IPS-15b (cell line): ENCODE measurements around the gene FCRL6.

ENCODE experiments used
- H3K27me3 ChIP-seq: one replicate; pipeline ENCODE4 v1.6.1; 2013; ENCODE audit warnings: low read length; ENCODE audit not compliant: control insufficient read depth, insufficient read depth
- H3K36me3 ChIP-seq: one replicate; pipeline ENCODE4 v1.6.1; 2013; ENCODE audit warnings: low read length; ENCODE audit not compliant: control insufficient read depth, insufficient read depth
- H3K4me1 ChIP-seq: one replicate; pipeline ENCODE4 v1.6.1; 2013; ENCODE audit warnings: mild to moderate bottlenecking, low read length; ENCODE audit not compliant: control insufficient read depth, insufficient read depth
- H3K4me3 ChIP-seq: one replicate; pipeline ENCODE4 v1.5.1; 2013; ENCODE audit warnings: low read depth, low read length
- H3K9ac ChIP-seq: one replicate; pipeline ENCODE4 v1.6.1; 2013; ENCODE audit warnings: low read depth, mild to moderate bottlenecking, low read length
- H3K9me3 ChIP-seq: one replicate; pipeline ENCODE4 v1.6.1; 2013; ENCODE audit warnings: mild to moderate bottlenecking, low read length; ENCODE audit not compliant: control insufficient read depth, insufficient read depth

Gene FCRL6

DNA sequence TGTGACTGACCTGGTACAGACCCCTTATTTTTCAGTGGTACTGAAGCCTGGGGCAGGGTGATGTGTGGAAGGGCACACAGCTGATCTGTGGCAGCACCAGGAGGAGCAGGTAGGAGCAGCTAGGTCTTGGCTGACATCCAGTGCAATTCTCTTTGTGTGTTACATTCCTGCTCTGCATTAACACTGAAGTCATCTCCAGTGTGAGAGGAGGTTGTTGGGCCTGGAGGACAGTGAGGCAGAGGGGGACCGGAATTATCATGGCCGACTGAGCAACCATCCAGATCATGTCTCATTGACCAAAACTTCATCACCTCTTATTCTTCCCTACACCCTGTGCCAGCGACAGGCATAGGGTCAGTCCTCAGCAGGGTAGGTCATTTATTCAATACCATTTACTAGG, 26.0 kb downstream of the FCRL6 start:
- Histone ChIP-seq H3K9me3 (no peaks in the 10 kb centered on the region), H3K9ac (no peak overlapping the region), H3K4me1 (no peaks in the 10 kb centered on the region), H3K36me3 (no peaks in the 10 kb centered on the region), H3K4me3 (no peak overlapping the region), H3K27me3 (peaks cover 4% of the 10 kb centered on the region)

DNA sequence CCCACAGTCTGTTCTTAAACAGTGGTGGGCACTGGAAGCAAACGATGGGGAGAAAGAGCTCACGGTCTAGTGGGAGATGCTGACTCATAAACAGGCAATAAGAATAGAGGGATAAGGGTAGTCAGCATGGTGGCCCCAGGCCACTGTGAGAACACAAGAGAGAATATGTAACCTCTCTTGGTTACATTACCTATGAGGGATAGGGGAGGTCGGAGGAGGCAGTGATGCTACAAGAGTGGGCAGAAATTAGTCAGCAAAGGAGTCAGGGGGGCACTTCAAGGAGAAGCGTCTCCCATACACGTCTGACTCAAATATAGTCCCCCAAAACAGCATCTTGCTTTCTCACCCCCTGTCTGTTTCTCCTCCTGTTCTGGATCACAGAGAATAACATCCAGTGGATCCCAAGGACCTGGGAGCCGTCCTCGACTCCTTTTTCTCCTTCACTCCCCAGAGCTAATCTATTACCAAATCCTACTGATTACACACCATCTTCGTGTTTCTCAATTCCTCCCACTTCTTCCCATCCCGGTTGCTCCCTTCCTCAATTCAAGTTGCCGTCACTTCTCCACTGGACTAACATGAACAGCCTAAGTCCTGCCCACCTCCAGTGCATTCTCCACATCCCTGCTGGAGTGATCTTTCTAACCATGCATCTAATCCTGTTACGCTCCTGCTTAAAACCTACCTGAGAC, 26.6 kb downstream of the FCRL6 start:
- Histone ChIP-seq H3K4me1 (no peaks in the 10 kb centered on the region), H3K9me3 (no peaks in the 10 kb centered on the region), H3K36me3 (no peaks in the 10 kb centered on the region), H3K27me3 (peaks cover 4% of the 10 kb centered on the region), H3K4me3 (no peak overlapping the region), H3K9ac (no peak overlapping the region)

DNA sequence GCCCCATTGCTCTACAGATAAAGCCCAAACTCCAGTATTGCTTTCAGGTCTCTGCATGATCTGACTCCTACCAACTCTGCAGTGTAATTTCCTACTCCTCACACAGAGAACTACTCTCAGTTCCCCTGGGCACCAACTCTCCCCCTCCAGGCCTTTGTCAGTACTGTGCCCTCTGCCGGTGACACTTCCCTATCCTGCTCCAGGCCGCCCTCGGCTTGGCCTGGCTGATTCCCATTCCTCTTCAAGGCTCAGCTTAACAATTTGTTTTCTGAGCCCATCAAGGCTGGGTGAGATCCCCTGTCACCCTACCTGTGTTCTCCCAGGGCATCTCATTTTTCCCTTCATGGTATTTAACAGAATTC, 27.1 kb downstream of the FCRL6 start:
- Histone ChIP-seq H3K4me3 (no peak overlapping the region), H3K27me3 (peaks cover 4% of the 10 kb centered on the region), H3K9me3 (no peaks in the 10 kb centered on the region), H3K4me1 (no peaks in the 10 kb centered on the region), H3K9ac (no peak overlapping the region), H3K36me3 (no peaks in the 10 kb centered on the region)

GRCh38 chr1:159829822-159830465, 27.8 kb downstream of the FCRL6 start:
- H3K27me3 ChIP-seq = peaks cover 4% of the 10 kb centered on the region

GRCh38 chr1:159830722-159831121, 28.6 kb downstream of the FCRL6 start:
- Histone ChIP-seq H3K9ac (no peak overlapping the region), H3K27me3 (peaks cover 3% of the 10 kb centered on the region)

More at GRCh38 chr1:159829822-159830465, 27.8 kb downstream of the FCRL6 start:
- H3K4me1 ChIP-seq = no peaks in the 10 kb centered on the region
- H3K9ac ChIP-seq = no peak overlapping the region
- no peak overlapping the region for H3K4me3 ChIP-seq
- no peaks in the 10 kb centered on the region for H3K9me3 ChIP-seq
- H3K36me3 ChIP-seq = no peaks in the 10 kb centered on the region

GRCh38 chr1:159831412-159832141, 29.4 kb downstream of the FCRL6 start:
- H3K36me3 ChIP-seq = no peaks in the 10 kb centered on the region
- no peak overlapping the region for H3K4me3 ChIP-seq
- H3K4me1 ChIP-seq = no peaks in the 10 kb centered on the region
- no peak overlapping the region for H3K9ac ChIP-seq
- no peaks in the 10 kb centered on the region for H3K9me3 ChIP-seq
- peaks cover 2% of the 10 kb centered on the region for H3K27me3 ChIP-seq

More at GRCh38 chr1:159830722-159831121, 28.6 kb downstream of the FCRL6 start:
- H3K9me3 ChIP-seq = no peaks in the 10 kb centered on the region
- no peak overlapping the region for H3K4me3 ChIP-seq
- H3K4me1 ChIP-seq = no peaks in the 10 kb centered on the region
- no peaks in the 10 kb centered on the region for H3K36me3 ChIP-seq

GRCh38 chr1:159832309-159832708, 30.1 kb downstream of the FCRL6 start:
- H3K9me3 ChIP-seq = no peaks in the 10 kb centered on the region
- peaks cover 2% of the 10 kb centered on the region for H3K27me3 ChIP-seq
- H3K4me3 ChIP-seq = no peak overlapping the region
- H3K9ac ChIP-seq = no peak overlapping the region
- no peaks in the 10 kb centered on the region for H3K4me1 ChIP-seq
- no peaks in the 10 kb centered on the region for H3K36me3 ChIP-seq

DNA sequence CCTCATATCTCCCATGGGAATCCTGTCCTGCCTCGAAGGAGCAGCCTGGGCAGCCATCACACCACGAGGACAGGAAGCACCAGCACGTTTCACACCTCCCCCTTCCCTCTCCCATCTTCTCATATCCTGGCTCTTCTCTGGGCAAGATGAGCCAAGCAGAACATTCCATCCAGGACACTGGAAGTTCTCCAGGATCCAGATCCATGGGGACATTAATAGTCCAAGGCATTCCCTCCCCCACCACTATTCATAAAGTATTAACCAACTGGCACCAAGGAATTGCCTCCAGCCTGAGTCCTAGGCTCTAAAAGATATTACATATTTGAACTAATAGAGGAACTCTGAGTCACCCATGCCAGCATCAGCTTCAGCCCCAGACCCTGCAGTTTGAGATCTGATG, 33.2 kb downstream of the FCRL6 start:
- H3K36me3 ChIP-seq = no peaks in the 10 kb centered on the region
- H3K4me1 ChIP-seq = no peaks in the 10 kb centered on the region
- no peak overlapping the region for H3K9ac ChIP-seq
- peaks cover 2% of the 10 kb centered on the region for H3K27me3 ChIP-seq
- H3K9me3 ChIP-seq = no peaks in the 10 kb centered on the region
- H3K4me3 ChIP-seq = no peak overlapping the region

DNA sequence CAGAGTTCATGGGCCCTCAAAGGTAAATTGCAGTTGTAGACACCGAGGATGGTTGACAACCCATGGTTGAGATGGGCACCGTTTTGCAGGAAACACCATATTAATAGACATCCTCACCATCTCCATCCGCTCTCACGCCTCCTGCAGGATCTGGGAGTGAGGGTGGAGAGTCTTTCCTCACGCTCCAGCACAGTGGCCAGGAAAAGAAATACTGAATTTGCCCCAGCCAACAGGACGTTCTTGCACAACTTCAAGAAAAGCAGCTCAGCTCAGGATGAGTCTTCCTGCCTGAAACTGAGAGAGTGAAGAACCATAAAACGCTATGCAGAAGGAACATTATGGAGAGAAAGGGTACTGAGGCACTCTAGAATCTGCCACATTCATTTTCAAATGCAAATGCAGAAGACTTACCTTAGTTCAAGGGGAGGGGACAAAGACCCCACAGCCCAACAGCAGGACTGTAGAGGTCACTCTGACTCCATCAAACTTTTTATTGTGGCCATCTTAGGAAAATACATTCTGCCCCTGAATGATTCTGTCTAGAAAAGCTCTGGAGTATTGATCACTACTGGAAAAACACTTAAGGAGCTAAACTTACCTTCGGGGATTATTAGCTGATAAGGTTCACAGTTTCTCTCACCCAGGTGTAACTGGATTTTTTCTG, 33.8 kb downstream of the FCRL6 start:
- Histone ChIP-seq H3K4me1 (no peaks in the 10 kb centered on the region), H3K9ac (no peak overlapping the region), H3K9me3 (no peaks in the 10 kb centered on the region), H3K4me3 (no peak overlapping the region), H3K27me3 (peaks cover 2% of the 10 kb centered on the region), H3K36me3 (no peaks in the 10 kb centered on the region)

GRCh38 chr1:159838715-159839114, 36.6 kb downstream of the FCRL6 start:
- no peak overlapping the region for H3K4me3 ChIP-seq
- no peaks in the 10 kb centered on the region for H3K36me3 ChIP-seq
- H3K9ac ChIP-seq = no peak overlapping the region
- H3K4me1 ChIP-seq = no peaks in the 10 kb centered on the region
- no peaks in the 10 kb centered on the region for H3K9me3 ChIP-seq
- H3K27me3 ChIP-seq = no peaks in the 10 kb centered on the region

- H3K9me3 ChIP-seq = no peaks in the 10 kb centered on the region
- H3K27me3 ChIP-seq = peaks cover 2% of the 10 kb centered on the region
- H3K4me1 ChIP-seq = no peaks in the 10 kb centered on the region
- no peaks in the 10 kb centered on the region for H3K36me3 ChIP-seq
- H3K9ac ChIP-seq = no peak overlapping the region
- no peak overlapping the region for H3K4me3 ChIP-seq
These were observed 37.1 kb downstream of the FCRL6 start for GRCh38 chr1:159839116-159839849.
